Smooth muscle cell (in vitro differentiated cells): Measurements from ENCODE around the gene HEATR5B. TPM values are rescaled to one million over a fixed set of nuclear protein-coding genes. Genes with fewer than 3 reads are reported as not detected.

Experiments used
- DNase-seq: peaks from one replicate; lab custom pipeline; 2025; ENCODE audit not compliant: unreplicated experiment; lab: John Stamatoyannopoulos, UW
- H2AFZ ChIP-seq: fragments of 200-600 bp; sonication (generic); 2 replicates; pipeline ENCODE4 v1.6.0; 2016; ENCODE audit warnings: antibody characterized with exemption, low read depth, mild to moderate bottlenecking
- H3F3A ChIP-seq: fragments of 200-600 bp; sonication (generic); 2 replicates; pipeline ENCODE4 v1.6.0; 2017; ENCODE audit warnings: antibody characterized with exemption, low read depth
- H3K27ac ChIP-seq: fragments of 200-600 bp; sonication (generic); 2 replicates; pipeline ENCODE4 v1.5.1; 2016; ENCODE audit warnings: low read depth, mild to moderate bottlenecking
- H3K27me3 ChIP-seq: fragments of 200-600 bp; sonication (generic); 2 replicates; pipeline ENCODE4 v1.6.1; 2016; ENCODE audit warnings: low read depth, mild to moderate bottlenecking
- H3K36me3 ChIP-seq: fragments of 200-600 bp; sonication (generic); 2 replicates; pipeline ENCODE4 v1.5.1; 2016; ENCODE audit warnings: low read depth
- H3K4me1 ChIP-seq: fragments of 200-600 bp; sonication (generic); 2 replicates; pipeline ENCODE4 v1.5.1; 2016; ENCODE audit warnings: low read depth
- H3K4me2 ChIP-seq: fragments of 200-600 bp; sonication (generic); 2 replicates; pipeline ENCODE4 v1.6.0; 2016; ENCODE audit warnings: mild to moderate bottlenecking
- H3K4me3 ChIP-seq: fragments of 200-600 bp; sonication (generic); 2 replicates; pipeline ENCODE4 v1.5.1; 2016; ENCODE audit warnings: mild to moderate bottlenecking
- H3K79me2 ChIP-seq: fragments of 200-600 bp; sonication (generic); 2 replicates; pipeline ENCODE4 v1.6.0; 2016; ENCODE audit warnings: low read depth, mild to moderate bottlenecking
- H3K9ac ChIP-seq: fragments of 200-600 bp; sonication (generic); 2 replicates; pipeline ENCODE4 v1.6.0; 2016; ENCODE audit warnings: low read depth
- H3K9me3 ChIP-seq: fragments of 200-600 bp; sonication (generic); replicated peaks from 2 replicates; pipeline ENCODE4 v1.5.1; 2016; ENCODE audit warnings: low read depth
- H4K20me1 ChIP-seq: fragments of 200-600 bp; sonication (generic); 2 replicates; pipeline ENCODE4 v1.6.0; 2016; ENCODE audit warnings: low read depth
- WGBS: methylation state at CpG from one replicate; pipeline ENCODE4 v1.1.7; 2016; ENCODE audit warnings: low lambda C conversion rate; 5-methylcytosine and 5-hydroxymethylcytosine counted together
- polyA plus RNA-seq: library from polyadenylated mRNA; unstranded; fragments of >200 nt; fragmentation: Nextera tagmentation; extraction: Ambion mirVana; gene quantifications from 2 replicates; pipeline ENCODE4 v1.2.1, GENCODE V29; 2016
- total RNA-seq: library from RNA; depleted of rRNA; stranded (reverse); fragments of >200 nt; gene quantifications from 2 replicates; pipeline ENCODE4 v1.2.3, GENCODE V29; 2014
- TF ChIP-seq, protein P1 (sequence below): fragments of 200-600 bp; sonication (generic); IDR thresholded peaks from 2 replicates; pipeline ENCODE4 v1.5.1; 2017; ENCODE audit warnings: borderline replicate concordance, mild to moderate bottlenecking, antibody characterized with exemption; ENCODE audit not compliant: insufficient read depth, poor library complexity, severe bottlenecking

Gene HEATR5B
- total and polyA plus RNA-seq, 2 experiments from 2014 or later, result 4.4 to 14.7 TPM

DNA sequence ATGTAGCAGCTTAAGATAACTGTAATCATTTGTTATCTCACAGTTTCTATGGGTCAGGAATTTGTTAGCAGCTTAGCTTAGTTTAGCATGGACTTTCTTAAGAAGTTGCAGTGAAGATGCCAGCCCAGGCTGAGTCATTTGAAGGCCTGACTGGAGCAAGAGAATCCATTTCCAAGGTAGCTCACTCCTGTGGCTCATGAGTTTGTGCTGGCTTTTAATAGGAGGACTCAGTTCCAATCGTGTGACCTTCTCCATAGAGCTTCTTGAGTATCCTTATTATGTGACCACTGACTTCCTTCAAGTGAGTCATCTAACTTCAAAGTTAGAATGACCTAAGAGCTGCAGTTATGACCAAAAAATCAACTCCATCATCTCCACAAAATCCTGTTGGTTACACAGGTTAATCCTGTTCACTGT lies 1.6 kb upstream of the HEATR5B start:
- no peak overlapping the region for H2AFZ ChIP-seq
- DNase-seq, result no peak
- H3K4me2 ChIP-seq, result peak overlapping the region; percentile 92
- TF ChIP-seq, protein P1, sequence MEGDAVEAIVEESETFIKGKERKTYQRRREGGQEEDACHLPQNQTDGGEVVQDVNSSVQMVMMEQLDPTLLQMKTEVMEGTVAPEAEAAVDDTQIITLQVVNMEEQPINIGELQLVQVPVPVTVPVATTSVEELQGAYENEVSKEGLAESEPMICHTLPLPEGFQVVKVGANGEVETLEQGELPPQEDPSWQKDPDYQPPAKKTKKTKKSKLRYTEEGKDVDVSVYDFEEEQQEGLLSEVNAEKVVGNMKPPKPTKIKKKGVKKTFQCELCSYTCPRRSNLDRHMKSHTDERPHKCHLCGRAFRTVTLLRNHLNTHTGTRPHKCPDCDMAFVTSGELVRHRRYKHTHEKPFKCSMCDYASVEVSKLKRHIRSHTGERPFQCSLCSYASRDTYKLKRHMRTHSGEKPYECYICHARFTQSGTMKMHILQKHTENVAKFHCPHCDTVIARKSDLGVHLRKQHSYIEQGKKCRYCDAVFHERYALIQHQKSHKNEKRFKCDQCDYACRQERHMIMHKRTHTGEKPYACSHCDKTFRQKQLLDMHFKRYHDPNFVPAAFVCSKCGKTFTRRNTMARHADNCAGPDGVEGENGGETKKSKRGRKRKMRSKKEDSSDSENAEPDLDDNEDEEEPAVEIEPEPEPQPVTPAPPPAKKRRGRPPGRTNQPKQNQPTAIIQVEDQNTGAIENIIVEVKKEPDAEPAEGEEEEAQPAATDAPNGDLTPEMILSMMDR, result no peak
- no peaks in the 10 kb centered on the region for H4K20me1 ChIP-seq
- WGBS, result 35% methylated on average over 1 of the region's 1 CpG
- no peak overlapping the region for H3K9ac ChIP-seq
- H3F3A ChIP-seq, result no peaks in the 10 kb centered on the region
- peak overlapping the region; percentile 79 for H3K27ac ChIP-seq
- peaks cover 14% of the 10 kb centered on the region for H3K4me1 ChIP-seq
- H3K27me3 ChIP-seq, result no peaks in the 10 kb centered on the region
- H3K4me3 ChIP-seq, result no peak overlapping the region
- peaks cover 26% of the 10 kb centered on the region for H3K79me2 ChIP-seq
- H3K9me3 ChIP-seq, result no peaks in the 10 kb centered on the region
- H3K36me3 ChIP-seq, result peaks cover 8% of the 10 kb centered on the region

DNA sequence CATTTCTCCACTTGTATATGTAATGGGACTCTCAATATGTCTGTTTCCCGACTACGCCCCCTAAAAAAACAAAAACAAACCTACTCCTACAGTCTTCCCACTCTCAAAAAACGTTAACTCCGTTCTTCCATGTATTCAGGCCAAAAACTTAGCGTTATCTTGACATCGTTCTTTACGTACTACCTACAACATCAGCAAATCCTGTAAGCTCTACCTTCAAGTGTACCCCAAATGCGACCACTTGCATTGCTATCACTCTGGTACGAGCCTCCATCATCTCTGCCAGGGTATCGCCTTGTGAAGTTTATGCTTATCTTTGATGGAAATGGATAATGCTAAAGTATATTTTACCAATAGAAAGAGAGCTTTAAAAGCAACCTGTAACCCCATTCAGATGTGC lies 625 bp upstream of the HEATR5B start:
- Histone ChIP-seq H3K4me1 (peaks cover 14% of the 10 kb centered on the region), H3K27me3 (no peaks in the 10 kb centered on the region), H3F3A (no peaks in the 10 kb centered on the region), H3K9ac (peak overlapping the region; percentile 55), H4K20me1 (no peaks in the 10 kb centered on the region), H3K79me2 (peaks cover 27% of the 10 kb centered on the region), H3K4me2 (peak overlapping the region; percentile 92), H3K9me3 (no peaks in the 10 kb centered on the region), H3K36me3 (peaks cover 4% of the 10 kb centered on the region), H3K27ac (peak overlapping the region; percentile 79), H3K4me3 (peak overlapping the region; percentile 84), H2AFZ (peak overlapping the region; percentile 89)
- TF ChIP-seq, protein P1, result no peak
- WGBS, result 19% methylated on average over 10 of the region's 10 CpGs
- DNase-seq, result no peak

DNA sequence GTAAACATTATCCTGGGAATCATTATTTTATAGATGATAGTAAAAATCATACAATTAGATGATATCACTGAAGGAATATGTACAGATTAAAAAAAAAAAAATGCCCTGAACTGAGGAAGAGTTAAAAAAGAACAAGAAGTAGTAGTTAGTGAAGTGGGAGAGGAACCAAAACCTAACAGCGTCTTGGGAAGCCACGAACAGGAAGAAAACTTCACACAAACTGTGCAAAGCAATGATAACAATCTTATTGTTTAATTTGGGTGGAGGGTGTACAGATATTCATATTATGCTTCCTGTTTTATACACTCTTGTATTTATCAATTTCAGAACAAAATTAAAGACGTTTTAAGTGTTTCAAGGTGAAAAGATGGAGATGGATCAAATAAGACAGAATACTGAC lies 3.5 kb downstream of the HEATR5B start:
- Histone ChIP-seq H3K36me3 (peaks cover 12% of the 10 kb centered on the region), H3K27ac (no peak overlapping the region), H2AFZ (no peak overlapping the region), H4K20me1 (no peaks in the 10 kb centered on the region), H3F3A (no peaks in the 10 kb centered on the region), H3K9ac (no peak overlapping the region), H3K79me2 (peaks cover 27% of the 10 kb centered on the region), H3K4me1 (peaks cover 14% of the 10 kb centered on the region), H3K9me3 (no peaks in the 10 kb centered on the region), H3K4me3 (no peak overlapping the region), H3K4me2 (no peak overlapping the region), H3K27me3 (no peaks in the 10 kb centered on the region)
- TF ChIP-seq, protein P1, result no peak
- DNase-seq, result no peak
- WGBS, result 91% methylated on average over 3 of the region's 3 CpGs

DNA sequence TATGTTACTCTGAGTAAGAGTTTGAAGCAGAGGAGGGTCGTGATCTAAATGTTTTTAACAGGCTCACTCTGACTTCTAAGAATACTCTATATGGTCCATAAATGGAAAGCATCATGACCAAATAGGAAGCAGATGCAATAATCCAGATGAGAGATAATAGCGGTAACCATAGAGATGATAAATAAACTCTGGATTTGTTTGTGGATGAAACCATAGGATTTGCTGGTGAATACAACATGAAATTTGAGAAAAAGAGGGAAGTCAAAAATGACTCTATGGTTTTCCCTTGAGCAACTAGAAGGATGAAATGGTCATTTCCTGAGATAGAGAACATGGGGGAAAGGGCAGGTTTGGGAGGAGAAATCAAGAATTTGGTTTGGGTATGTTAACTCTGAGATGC lies 3.9 kb downstream of the HEATR5B start:
- no peaks in the 10 kb centered on the region for H4K20me1 ChIP-seq
- H3K27ac ChIP-seq, result no peak overlapping the region
- peaks cover 25% of the 10 kb centered on the region for H3K79me2 ChIP-seq
- WGBS, result 96% methylated on average over 2 of the region's 2 CpGs
- no peak overlapping the region for H3K4me3 ChIP-seq
- TF ChIP-seq, protein P1, result no peak
- no peaks in the 10 kb centered on the region for H3K9me3 ChIP-seq
- no peaks in the 10 kb centered on the region for H3K27me3 ChIP-seq
- peaks cover 12% of the 10 kb centered on the region for H3K4me1 ChIP-seq
- no peak overlapping the region for H3K9ac ChIP-seq
- H2AFZ ChIP-seq, result no peak overlapping the region
- no peak overlapping the region for H3K4me2 ChIP-seq
- H3K36me3 ChIP-seq, result peaks cover 15% of the 10 kb centered on the region
- no peak for DNase-seq
- H3F3A ChIP-seq, result no peaks in the 10 kb centered on the region
